Activated T-cell treated with anti-CD3 and anti-CD28 coated beads, Interleukin-2, amount 50 U/mL, for 24 hours (primary cell): ENCODE measurements around the gene RASA2.
"Not testable (repeated sequence)": the region's sequence is repeated elsewhere in the genome, so short reads cannot be mapped to it uniquely, and the experiment has no call there.

Experiments
- DNase-seq: peaks from one replicate; pipeline ENCODE4 v3.0.0-alpha.2; 2020
- H3K27ac Mint-ChIP-seq: 2 replicates; pipeline ENCODE4 v1.8.0; 2020; ENCODE audit warnings: mild to moderate bottlenecking, mixed read lengths
- H3K27me3 Mint-ChIP-seq: 2 replicates; pipeline ENCODE4 v1.8.0; 2020; ENCODE audit warnings: mixed read lengths
- H3K36me3 Mint-ChIP-seq: 2 replicates; pipeline ENCODE4 v1.8.0; 2020; ENCODE audit warnings: low read depth, mixed read lengths
- H3K4me1 Mint-ChIP-seq: 2 replicates; pipeline ENCODE4 v1.8.0; 2020; ENCODE audit warnings: low read depth, mixed read lengths
- H3K4me3 Mint-ChIP-seq: 2 replicates; pipeline ENCODE4 v1.8.0; 2020; ENCODE audit warnings: mild to moderate bottlenecking, moderate library complexity, mixed read lengths
- H3K9me3 Mint-ChIP-seq: 2 replicates; pipeline ENCODE4 v1.8.0; 2020; ENCODE audit warnings: mixed read lengths

RASA2 gene

GRCh38 chr3:141578202-141578973 is 91.6 kb downstream of the RASA2 start:
- H3K4me3 Mint-ChIP-seq, result no peak overlapping the region
- no peaks in the 10 kb centered on the region for H3K27me3 Mint-ChIP-seq
- H3K4me1 Mint-ChIP-seq, result peaks cover 9% of the 10 kb centered on the region
- no peaks in the 10 kb centered on the region for H3K9me3 Mint-ChIP-seq
- no peak overlapping the region for H3K27ac Mint-ChIP-seq
- DNase-seq, result no peak
- H3K36me3 Mint-ChIP-seq, result peaks cover 85% of the 10 kb centered on the region

DNA sequence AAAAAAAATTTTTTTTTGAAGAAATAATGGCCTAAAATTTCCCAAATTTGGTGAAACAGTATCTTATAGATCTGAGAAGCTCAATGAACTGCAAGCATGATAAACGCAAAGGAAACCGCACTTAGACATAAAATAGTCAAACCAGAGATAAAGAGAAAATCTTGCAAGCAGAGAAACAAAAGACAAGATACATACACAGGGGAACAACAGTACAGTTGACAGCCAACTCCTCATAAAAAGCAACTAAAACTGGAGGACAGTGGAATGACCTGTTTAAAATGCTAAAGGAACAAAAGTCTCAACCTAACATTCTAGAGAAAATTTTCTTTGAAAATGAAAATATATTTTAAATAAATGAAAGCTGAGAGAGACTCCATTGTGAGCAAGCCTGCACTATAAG is 107.5 kb downstream of the RASA2 start:
- H3K27me3 Mint-ChIP-seq, result no peaks in the 10 kb centered on the region
- H3K27ac Mint-ChIP-seq, result no peak overlapping the region
- no peaks in the 10 kb centered on the region for H3K9me3 Mint-ChIP-seq
- no peak overlapping the region for H3K4me3 Mint-ChIP-seq
- DNase-seq, result no peak
- H3K4me1 Mint-ChIP-seq, result no peaks in the 10 kb centered on the region
- H3K36me3 Mint-ChIP-seq, result peaks cover 95% of the 10 kb centered on the region

DNA sequence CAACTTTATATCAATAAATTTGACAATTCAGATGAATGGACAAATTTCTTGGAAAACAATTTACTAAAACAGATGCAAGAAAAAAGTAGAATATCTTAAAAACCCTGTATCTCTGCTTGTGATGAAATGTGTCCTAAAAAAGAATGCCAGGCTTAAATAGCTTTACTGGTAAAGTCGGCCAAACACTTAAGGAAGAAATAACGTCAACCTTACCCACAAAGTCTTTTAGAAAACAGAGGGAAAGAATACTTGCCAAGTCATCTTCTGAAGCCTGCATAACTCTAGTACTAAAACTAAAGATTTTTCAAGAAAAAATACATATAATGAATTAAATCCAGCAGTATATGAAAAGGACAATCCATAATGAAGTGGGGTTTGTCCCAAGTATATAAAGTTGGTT is 111.1 kb downstream of the RASA2 start:
- Mint-ChIP-seq H3K27ac (no peak overlapping the region), H3K27me3 (no peaks in the 10 kb centered on the region)
- no peak for DNase-seq

GRCh38 chr3:141600331-141600730 is 113.5 kb downstream of the RASA2 start:
- Mint-ChIP-seq H3K27ac (peak overlapping the region; percentile 52), H3K4me3 (no peak overlapping the region), H3K9me3 (peaks cover 9% of the 10 kb centered on the region), H3K4me1 (peaks cover 9% of the 10 kb centered on the region), H3K27me3 (no peaks in the 10 kb centered on the region), H3K36me3 (peaks cover 82% of the 10 kb centered on the region)
- DNase-seq, result no peak

More for the DNA sequence above, 111.1 kb downstream of the RASA2 start:
- Mint-ChIP-seq H3K4me1 (peaks cover 2% of the 10 kb centered on the region), H3K4me3 (no peak overlapping the region), H3K9me3 (peaks cover 9% of the 10 kb centered on the region), H3K36me3 (peaks cover 92% of the 10 kb centered on the region)

GRCh38 chr3:141602706-141603105 is 115.9 kb downstream of the RASA2 start:
- Mint-ChIP-seq H3K36me3 (peaks cover 77% of the 10 kb centered on the region), H3K27me3 (no peaks in the 10 kb centered on the region), H3K4me1 (peaks cover 11% of the 10 kb centered on the region), H3K27ac (peak overlapping the region; percentile 11), H3K4me3 (no peak overlapping the region), H3K9me3 (peaks cover 9% of the 10 kb centered on the region)
- no peak for DNase-seq

- no peaks in the 10 kb centered on the region for H3K27me3 Mint-ChIP-seq
- H3K9me3 Mint-ChIP-seq, result peaks cover 9% of the 10 kb centered on the region
- peaks cover 77% of the 10 kb centered on the region for H3K36me3 Mint-ChIP-seq
- H3K27ac Mint-ChIP-seq, result peak overlapping the region; percentile 58
- no peak overlapping the region for H3K4me3 Mint-ChIP-seq
- no peak for DNase-seq
- peaks cover 11% of the 10 kb centered on the region for H3K4me1 Mint-ChIP-seq
Observed at GRCh38 chr3:141603473-141604035, 116.7 kb downstream of the RASA2 start.

DNA sequence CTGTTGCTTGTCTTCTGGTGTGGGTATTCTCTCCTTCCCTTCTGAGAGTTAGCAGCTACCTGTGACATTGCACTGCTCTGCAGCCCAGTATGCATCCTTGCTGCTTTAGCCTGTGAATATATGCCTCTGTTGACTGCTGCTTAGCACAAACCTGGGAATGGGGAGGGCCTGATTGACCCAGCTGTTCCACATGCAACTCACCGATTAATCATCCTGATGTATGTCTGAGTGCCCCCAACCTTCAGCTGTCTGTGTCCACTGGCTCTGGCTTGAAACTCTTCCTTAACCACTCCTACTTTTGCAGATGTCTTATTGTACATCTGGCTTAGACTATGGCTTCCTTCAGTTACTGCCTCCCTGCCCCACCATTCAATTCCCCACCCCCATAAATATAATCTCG is 119.1 kb downstream of the RASA2 start:
- Mint-ChIP-seq H3K27ac (peak overlapping the region; percentile 55), H3K36me3 (peaks cover 73% of the 10 kb centered on the region)
- DNase-seq, result no peak

GRCh38 chr3:141608438-141608837 is 121.6 kb downstream of the RASA2 start:
- Mint-ChIP-seq H3K4me1 (peaks cover 7% of the 10 kb centered on the region), H3K36me3 (peaks cover 74% of the 10 kb centered on the region), H3K9me3 (no peaks in the 10 kb centered on the region)

More for the DNA sequence above, 119.1 kb downstream of the RASA2 start:
- Mint-ChIP-seq H3K9me3 (no peaks in the 10 kb centered on the region), H3K4me1 (peaks cover 11% of the 10 kb centered on the region), H3K27me3 (no peaks in the 10 kb centered on the region), H3K4me3 (no peak overlapping the region)

GRCh38 chr3:141610939-141611338 is 124.1 kb downstream of the RASA2 start:
- H3K27me3 Mint-ChIP-seq, result no peaks in the 10 kb centered on the region
- no peaks in the 10 kb centered on the region for H3K9me3 Mint-ChIP-seq
- no peak for DNase-seq
- H3K36me3 Mint-ChIP-seq, result peaks cover 76% of the 10 kb centered on the region
- H3K4me3 Mint-ChIP-seq, result no peak overlapping the region
- peak overlapping the region; percentile 74 for H3K27ac Mint-ChIP-seq
- peaks cover 2% of the 10 kb centered on the region for H3K4me1 Mint-ChIP-seq

More at GRCh38 chr3:141608438-141608837, 121.6 kb downstream of the RASA2 start:
- H3K27ac Mint-ChIP-seq, result peak overlapping the region; percentile 67
- H3K4me3 Mint-ChIP-seq, result no peak overlapping the region
- no peaks in the 10 kb centered on the region for H3K27me3 Mint-ChIP-seq
- DNase-seq, result no peak

GRCh38 chr3:141618103-141618910 is 131.5 kb downstream of the RASA2 start:
- no peaks in the 10 kb centered on the region for H3K9me3 Mint-ChIP-seq
- H3K27ac Mint-ChIP-seq, result no peak overlapping the region
- H3K27me3 Mint-ChIP-seq, result no peaks in the 10 kb centered on the region
- H3K36me3 Mint-ChIP-seq, result peaks cover 35% of the 10 kb centered on the region
- DNase-seq, result no peak
- H3K4me1 Mint-ChIP-seq, result no peaks in the 10 kb centered on the region
- H3K4me3 Mint-ChIP-seq, result no peak overlapping the region

DNA sequence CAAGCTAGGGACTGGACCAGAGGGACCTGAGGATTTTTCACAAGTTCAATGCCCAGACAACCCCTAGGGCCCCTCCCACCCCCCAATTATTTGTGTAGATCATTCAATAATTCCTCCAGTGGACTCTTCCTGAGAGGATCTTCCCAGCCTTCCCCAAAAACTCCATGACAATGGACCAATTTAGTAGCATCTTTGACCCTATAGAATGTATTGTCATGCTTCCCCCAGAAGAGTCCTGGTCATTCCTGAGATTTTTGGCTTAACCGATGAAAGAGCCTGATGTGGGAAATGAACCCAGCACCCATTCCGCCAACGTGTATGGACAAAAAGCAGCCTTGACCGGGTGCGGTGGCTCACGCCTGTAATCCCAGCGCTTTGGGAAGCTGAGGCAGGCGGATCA is 132.1 kb downstream of the RASA2 start:
- H3K27me3 Mint-ChIP-seq, result no peaks in the 10 kb centered on the region
- no peak overlapping the region for H3K27ac Mint-ChIP-seq
- H3K36me3 Mint-ChIP-seq, result peaks cover 33% of the 10 kb centered on the region
- H3K9me3 Mint-ChIP-seq, result no peaks in the 10 kb centered on the region
- H3K4me1 Mint-ChIP-seq, result no peaks in the 10 kb centered on the region
- no peak for DNase-seq
- no peak overlapping the region for H3K4me3 Mint-ChIP-seq

DNA sequence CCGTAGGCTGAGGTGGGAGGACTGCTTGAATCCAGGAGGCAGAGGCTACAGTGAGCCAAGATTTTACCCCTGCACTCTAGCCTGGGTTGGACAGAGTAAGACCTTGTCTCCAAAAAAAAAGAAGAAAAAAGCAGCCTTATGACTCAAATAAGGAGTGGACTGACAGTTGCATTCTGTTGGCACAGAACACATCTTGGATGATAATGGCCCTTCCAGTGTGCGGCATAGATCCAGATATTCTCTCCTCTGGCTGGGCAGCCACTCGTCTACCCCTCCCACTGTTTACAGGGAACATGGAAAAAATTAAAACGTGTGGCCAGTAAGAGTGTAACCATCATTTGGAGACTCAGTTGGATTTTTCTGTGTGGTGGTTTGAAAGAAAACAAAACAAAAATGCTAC is 132.6 kb downstream of the RASA2 start:
- Mint-ChIP-seq H3K4me3 (no peak overlapping the region), H3K36me3 (peaks cover 28% of the 10 kb centered on the region), H3K9me3 (no peaks in the 10 kb centered on the region), H3K4me1 (no peaks in the 10 kb centered on the region), H3K27me3 (no peaks in the 10 kb centered on the region), H3K27ac (no peak overlapping the region)
- no peak for DNase-seq

GRCh38 chr3:141623691-141624090 is 136.9 kb downstream of the RASA2 start:
- no peak overlapping the region for H3K4me3 Mint-ChIP-seq
- H3K27ac Mint-ChIP-seq, result no peak overlapping the region
- H3K36me3 Mint-ChIP-seq, result no peaks in the 10 kb centered on the region

GRCh38 chr3:141625506-141625905 is 138.7 kb downstream of the RASA2 start:
- no peaks in the 10 kb centered on the region for H3K36me3 Mint-ChIP-seq
- no peak overlapping the region for H3K4me3 Mint-ChIP-seq
- H3K9me3 Mint-ChIP-seq, result peaks cover 16% of the 10 kb centered on the region
- no peaks in the 10 kb centered on the region for H3K27me3 Mint-ChIP-seq
- H3K4me1 Mint-ChIP-seq, result no peaks in the 10 kb centered on the region
- DNase-seq, result no peak
- H3K27ac Mint-ChIP-seq, result no peak overlapping the region

More at GRCh38 chr3:141623691-141624090, 136.9 kb downstream of the RASA2 start:
- Mint-ChIP-seq H3K9me3 (peaks cover 7% of the 10 kb centered on the region), H3K4me1 (no peaks in the 10 kb centered on the region), H3K27me3 (no peaks in the 10 kb centered on the region)
- DNase-seq, result no peak

DNA sequence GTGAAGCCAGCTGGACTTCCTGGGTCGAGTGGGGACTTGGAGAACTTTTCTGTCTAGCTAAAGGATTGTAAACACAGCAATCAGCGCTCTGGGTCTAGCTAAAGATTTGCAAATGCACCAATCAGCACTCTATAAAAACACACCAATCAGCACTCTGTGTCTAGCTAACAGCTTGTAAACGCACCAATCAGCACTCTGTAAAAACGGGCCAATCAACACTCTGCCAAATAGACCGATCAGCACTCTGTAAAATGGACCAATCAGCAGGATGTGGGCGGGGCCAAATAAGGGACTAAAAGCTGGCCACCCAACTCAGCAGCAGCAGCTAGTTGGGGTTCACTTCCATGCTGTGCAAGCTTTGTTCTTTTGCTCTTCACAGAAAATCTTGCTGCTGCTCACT is 141.5 kb downstream of the RASA2 start:
- not testable (repeated sequence) for H3K4me1 Mint-ChIP-seq, DNase-seq, H3K27ac Mint-ChIP-seq, H3K4me3 Mint-ChIP-seq, H3K36me3 Mint-ChIP-seq, H3K27me3 Mint-ChIP-seq
- H3K9me3 Mint-ChIP-seq, result peaks cover 16% of the 10 kb centered on the region
